B cell (primary cell): ENCODE results near the gene SLC9A3. TPM values are rescaled to one million over a fixed set of nuclear protein-coding genes. Genes with fewer than 3 reads are reported as not detected.
A peak's percentile ranks its signal among the peaks of the same experiment; 100 is the strongest.

Experiments
- ATAC-seq: fragments of 200-7000 bp; cut with Tn5 transposase; one replicate; pipeline ENCODE4 v1.10.0; 2021; ENCODE audit warnings: low read depth, mild to moderate bottlenecking, moderate number of reproducible peaks, moderate library complexity
- CTCF ChIA-PET: fragments of 350-600 bp; sonication (Branson Sonifier 250); formaldehyde crosslinking; loops from one replicate; lab custom pipeline; 2021; ENCODE audit warnings: antibody characterized with exemption, inconsistent platforms; lab: Charles Lee
- POLR2A ChIA-PET: fragments of 350-600 bp; sonication (Branson Sonifier 250); formaldehyde crosslinking; loops from one replicate; lab custom pipeline; 2021; ENCODE audit warnings: antibody characterized with exemption; lab: Charles Lee
- DNase-seq: peaks from one replicate; pipeline ENCODE4 v3.0.0; 2013
- H2AFZ ChIP-seq: 2 replicates; pipeline ENCODE4 v1.6.1; 2012; ENCODE audit warnings: mild to moderate bottlenecking, low read depth, low read length; ENCODE audit not compliant: insufficient read depth, poor library complexity, severe bottlenecking
- H3K27ac ChIP-seq, 2 donors: 1 replicate in 1 of 2; 2 replicates in 1 of 2; pipeline ENCODE4 v1.5.1; 2012 to 2013; ENCODE audit warnings: low read length in 2 of 2, mild to moderate bottlenecking in 2 of 2, moderate library complexity in 1 of 2
- H3K27me3 ChIP-seq, 4 experiments: fragments of 200-600 bp in 1 of 4; sonication (generic) in 1 of 4; replicated peaks in 1 of 4; 1 replicate in 2 of 4; 2 replicates in 2 of 4; pipeline versions ENCODE4 v1.6.1 to v1.7.0; 2013 to 2016; ENCODE audit warnings: low read length in 3 of 4, mild to moderate bottlenecking in 2 of 4, mixed read lengths in 1 of 4, moderate library complexity in 1 of 4; ENCODE audit not compliant: insufficient read depth in 4 of 4, control insufficient read depth in 3 of 4; ENCODE audit errors: control extremely low read depth in 1 of 4
- H3K36me3 ChIP-seq, 2 experiments: replicated peaks in 1 of 2; 1 replicate in 1 of 2; 2 replicates in 1 of 2; pipeline versions ENCODE4 v1.6.1 to v1.7.1; 2013; ENCODE audit warnings: low read length in 1 of 2; ENCODE audit not compliant: insufficient read depth in 2 of 2, control insufficient read depth in 1 of 2; ENCODE audit errors: control extremely low read depth in 1 of 2, extremely low read depth in 1 of 2
- H3K4me1 ChIP-seq, 2 donors: fragments of 200-600 bp in 1 of 2; sonication (generic) in 1 of 2; 1 replicate in 1 of 2; 2 replicates in 1 of 2; pipeline versions ENCODE4 v1.5.1 to v1.6.1; 2013 to 2017; ENCODE audit warnings: low read length in 2 of 2; ENCODE audit not compliant: control insufficient read depth in 2 of 2, insufficient read depth in 2 of 2
- H3K4me2 ChIP-seq: replicated peaks from 2 replicates; pipeline ENCODE3; 2012; ENCODE audit warnings: mild to moderate bottlenecking, low read depth, low read length; ENCODE audit not compliant: poor library complexity, severe bottlenecking
- H3K4me3 ChIP-seq, 5 experiments: fragments of 200-600 bp in 1 of 5; sonication (generic) in 1 of 5; 1 replicate in 3 of 5; 2 replicates in 2 of 5; pipeline versions ENCODE4 v1.5.1 to v1.7.0; 2011 to 2016; ENCODE audit warnings: low read length in 4 of 5, mild to moderate bottlenecking in 4 of 5, low read depth in 2 of 5, control low read depth in 1 of 5, moderate library complexity in 1 of 5; ENCODE audit not compliant: insufficient read depth in 1 of 5; ENCODE audit errors: control extremely low read depth in 1 of 5, extremely low read depth in 1 of 5
- H3K79me2 ChIP-seq: fragments of 200-600 bp; sonication (generic); one replicate; pipeline ENCODE4 v1.6.0; 2016; ENCODE audit warnings: low read length; ENCODE audit not compliant: control insufficient read depth, insufficient read depth
- H3K9ac ChIP-seq: fragments of 200-600 bp; sonication (generic); 2 replicates; pipeline ENCODE4 v1.6.1; 2017; ENCODE audit warnings: mild to moderate bottlenecking, low read length, moderate library complexity
- H3K9me3 ChIP-seq, 3 donors: one replicate each; pipeline versions ENCODE4 v1.6.1 to v1.7.1; 2013; ENCODE audit warnings: low read length in 2 of 3; ENCODE audit not compliant: control insufficient read depth in 2 of 3, insufficient read depth in 1 of 3; ENCODE audit errors: control extremely low read depth in 1 of 3
- H4K20me1 ChIP-seq: 2 replicates; pipeline ENCODE4 v1.6.0; 2012; ENCODE audit warnings: mild to moderate bottlenecking, low read length; ENCODE audit not compliant: insufficient read depth, control insufficient read depth, poor library complexity, severe bottlenecking
- H3K27ac Mint-ChIP-seq: one replicate; pipeline ENCODE4 v1.8.0; 2021; ENCODE audit warnings: mixed read lengths
- H3K27me3 Mint-ChIP-seq: one replicate; pipeline ENCODE4 v1.8.0; 2021; ENCODE audit warnings: mixed read lengths
- H3K4me1 Mint-ChIP-seq: one replicate; pipeline ENCODE4 v1.8.0; 2021; ENCODE audit warnings: mixed read lengths
- H3K4me3 Mint-ChIP-seq: one replicate; pipeline ENCODE4 v1.8.0; 2021; ENCODE audit warnings: mixed read lengths
- H3K9me3 Mint-ChIP-seq: one replicate; pipeline ENCODE4 v1.8.0; 2022; ENCODE audit warnings: mixed read lengths; ENCODE audit not compliant: insufficient read depth
- EZH2 ChIP-seq: IDR thresholded peaks from 2 replicates; pipeline ENCODE4 v1.6.1; 2012; ENCODE audit warnings: borderline replicate concordance, low read depth, mild to moderate bottlenecking, moderate library complexity, low read length; ENCODE audit not compliant: insufficient read depth, poor library complexity, severe bottlenecking
- WGBS: methylation state at CpG from one replicate; pipeline ENCODE4 v1.1.5; 2013; ENCODE audit warnings: missing lambda C conversion rate; ENCODE audit not compliant: insufficient coverage; 5-methylcytosine and 5-hydroxymethylcytosine counted together
- intact Hi-C: fragments of 100-400 bp; cut with micrococcal nuclease; formaldehyde crosslinking; loops from one replicate; pipeline ENCODE4 v1.10.0; 2022
- polyA plus RNA-seq: library from polyadenylated mRNA; depleted of rRNA; stranded (reverse); fragments of >200 nt; gene quantifications from 2 replicates; pipeline ENCODE4 v1.2.3, GENCODE V29; 2012
- total RNA-seq, 2 donors: library from RNA; stranded (reverse); fragments of 120-200 nt in 1 of 2; gene quantifications; 1 replicate in 1 of 2; 2 replicates in 1 of 2; pipeline versions ENCODE4 v1.2.3 to v1.2.4, GENCODE V29; 2013 to 2022
- TF ChIP-seq, protein P1 (sequence below): fragments of 200-600 bp; IDR thresholded peaks from one replicate; pipeline ENCODE4 v1.8.0; 2022; ENCODE audit warnings: antibody characterized with exemption, mild to moderate bottlenecking

SLC9A3 gene
- total and polyA plus RNA-seq, 2 donors (not counting 1 experiment from before 2014, with no cell fraction given): 0.84 to 2.0 TPM

DNA sequence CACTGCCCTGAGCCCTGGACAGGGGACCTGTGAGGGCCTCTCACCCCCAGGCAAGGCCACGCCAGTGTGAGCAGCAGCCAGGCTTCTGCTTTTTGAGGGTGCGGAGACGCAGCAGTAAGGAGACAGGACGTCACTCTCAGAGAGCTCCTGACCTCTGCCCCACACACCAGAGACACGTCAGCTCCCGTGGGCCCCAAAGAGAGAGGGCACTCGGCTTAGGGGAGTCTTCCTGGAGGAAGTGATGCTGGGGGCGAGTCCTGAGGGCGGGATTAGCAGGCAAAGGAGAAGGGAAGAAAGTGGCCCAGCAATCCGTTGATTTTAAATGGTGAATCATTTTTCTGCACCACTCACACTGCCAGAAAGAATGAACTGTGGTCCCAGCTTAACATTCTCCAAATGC is 24.0 kb upstream of the SLC9A3 start:
- TF ChIP-seq EZH2: no peak
- TF ChIP-seq, protein P1, sequence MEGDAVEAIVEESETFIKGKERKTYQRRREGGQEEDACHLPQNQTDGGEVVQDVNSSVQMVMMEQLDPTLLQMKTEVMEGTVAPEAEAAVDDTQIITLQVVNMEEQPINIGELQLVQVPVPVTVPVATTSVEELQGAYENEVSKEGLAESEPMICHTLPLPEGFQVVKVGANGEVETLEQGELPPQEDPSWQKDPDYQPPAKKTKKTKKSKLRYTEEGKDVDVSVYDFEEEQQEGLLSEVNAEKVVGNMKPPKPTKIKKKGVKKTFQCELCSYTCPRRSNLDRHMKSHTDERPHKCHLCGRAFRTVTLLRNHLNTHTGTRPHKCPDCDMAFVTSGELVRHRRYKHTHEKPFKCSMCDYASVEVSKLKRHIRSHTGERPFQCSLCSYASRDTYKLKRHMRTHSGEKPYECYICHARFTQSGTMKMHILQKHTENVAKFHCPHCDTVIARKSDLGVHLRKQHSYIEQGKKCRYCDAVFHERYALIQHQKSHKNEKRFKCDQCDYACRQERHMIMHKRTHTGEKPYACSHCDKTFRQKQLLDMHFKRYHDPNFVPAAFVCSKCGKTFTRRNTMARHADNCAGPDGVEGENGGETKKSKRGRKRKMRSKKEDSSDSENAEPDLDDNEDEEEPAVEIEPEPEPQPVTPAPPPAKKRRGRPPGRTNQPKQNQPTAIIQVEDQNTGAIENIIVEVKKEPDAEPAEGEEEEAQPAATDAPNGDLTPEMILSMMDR: no peak
- Histone ChIP-seq H3K79me2 (no peaks in the 10 kb centered on the region), H4K20me1 (no peaks in the 10 kb centered on the region), H3K27ac (no peak overlapping the region), H2AFZ (no peak overlapping the region), H3K4me1 (peaks cover 25 to 28% of the 10 kb centered on the region in 2 donors), H3K4me3 (no peak overlapping the region), H3K9ac (no peak overlapping the region), H3K9me3 (peaks cover 0 to 52% (median 21%) of the 10 kb centered on the region in 3 donors), H3K4me2 (no peak overlapping the region), H3K36me3 (no peaks in the 10 kb centered on the region), H3K27me3 (peaks cover 0 to 45% (median 23%) of the 10 kb centered on the region in 4 experiments)
- CTCF ChIA-PET: no interaction called here
- no peak for ATAC-seq
- POLR2A ChIA-PET: no interaction called here
- intact Hi-C loops: no loop called here
- Mint-ChIP-seq H3K27me3 (peaks cover 29% of the 10 kb centered on the region), H3K4me3 (peak overlapping the region; percentile 23), H3K4me1 (peaks cover 22% of the 10 kb centered on the region), H3K9me3 (no peaks in the 10 kb centered on the region), H3K27ac (no peak overlapping the region)
- DNase-seq: peak; percentile 39
- 29% methylated on average over 1 of the region's 10 CpGs for WGBS

DNA sequence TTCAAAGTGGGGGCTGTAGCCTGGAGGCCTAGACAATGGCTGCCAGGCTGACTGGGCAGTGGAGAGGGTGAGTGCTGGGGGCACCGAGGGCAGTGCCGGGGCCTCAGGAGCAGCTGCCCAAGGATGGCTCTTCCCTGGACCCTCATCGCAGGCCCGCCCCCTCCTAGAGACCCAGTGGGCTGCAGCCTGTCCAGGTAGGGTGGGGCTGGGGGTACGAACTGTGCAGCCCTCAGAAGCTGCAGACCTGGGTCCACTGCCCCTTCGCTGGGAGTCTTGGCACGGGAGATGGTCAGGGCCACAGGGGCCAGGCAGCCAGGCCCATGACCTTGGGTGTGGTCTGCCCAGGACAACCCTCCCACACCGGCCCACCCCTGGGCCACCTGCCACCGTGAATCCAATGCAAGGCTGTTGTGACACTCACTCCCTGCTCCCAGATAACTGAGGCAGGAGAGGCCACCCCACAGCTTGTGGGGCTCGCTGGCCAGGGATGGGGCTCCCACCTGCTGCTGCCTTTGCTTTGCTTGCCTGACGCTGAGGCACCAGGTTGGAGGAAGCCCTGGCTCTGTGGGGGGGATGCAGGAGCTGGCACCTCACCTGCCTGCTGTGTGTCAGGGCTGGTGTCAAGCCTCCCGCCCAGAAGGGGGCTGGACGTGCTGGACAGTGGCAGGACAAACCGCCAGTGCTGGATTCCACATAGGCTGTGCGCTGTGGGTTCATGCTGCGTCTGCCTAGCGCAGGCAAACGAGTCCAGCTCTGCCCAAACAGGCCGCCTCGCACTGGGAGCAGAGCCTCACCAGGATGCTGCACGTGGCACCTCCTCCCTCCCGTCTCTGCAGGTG is 23.1 kb upstream of the SLC9A3 start:
- peaks cover 29% of the 10 kb centered on the region for H3K27me3 Mint-ChIP-seq
- Histone ChIP-seq H3K4me1 (peaks cover 34 to 37% of the 10 kb centered on the region in 2 donors), H3K9me3 (peaks cover 0 to 62% (median 23%) of the 10 kb centered on the region in 3 donors), H3K79me2 (no peaks in the 10 kb centered on the region), H3K4me3 (no peak overlapping the region), H2AFZ (no peak overlapping the region), H3K36me3 (no peaks in the 10 kb centered on the region), H4K20me1 (no peaks in the 10 kb centered on the region), H3K27ac (no peak overlapping the region), H3K27me3 (peaks cover 0 to 53% (median 25%) of the 10 kb centered on the region in 4 experiments), H3K4me2 (no peak overlapping the region), H3K9ac (no peak overlapping the region)
- ATAC-seq: no peak
- intact Hi-C loops: no loop called here
- H3K27ac Mint-ChIP-seq: no peak overlapping the region
- no peak overlapping the region for H3K4me3 Mint-ChIP-seq
- CTCF ChIA-PET: no interaction called here
- 93% methylated on average over 21 of the region's 22 CpGs for WGBS
- DNase-seq: no peak
- no peak for TF ChIP-seq EZH2
- TF ChIP-seq, protein P1: no peak
- H3K4me1 Mint-ChIP-seq: peaks cover 28% of the 10 kb centered on the region
- POLR2A ChIA-PET: no interaction called here
- no peaks in the 10 kb centered on the region for H3K9me3 Mint-ChIP-seq
